GM10266 (cell line): ENCODE data around the gene PLXNA4.

ENCODE experiments used
- DNase-seq: peaks from one replicate; pipeline ENCODE4 v3.0.0; 2012; ENCODE audit errors: extremely low spot score
- TF ChIP-seq, protein P1 (sequence below): IDR thresholded peaks from 2 replicates; pipeline ENCODE4 v1.5.1; 2012; ENCODE audit warnings: mild to moderate bottlenecking, low read depth; ENCODE audit not compliant: control insufficient read depth, insufficient read depth; ENCODE audit errors: missing control alignments

The PLXNA4 gene

DNA sequence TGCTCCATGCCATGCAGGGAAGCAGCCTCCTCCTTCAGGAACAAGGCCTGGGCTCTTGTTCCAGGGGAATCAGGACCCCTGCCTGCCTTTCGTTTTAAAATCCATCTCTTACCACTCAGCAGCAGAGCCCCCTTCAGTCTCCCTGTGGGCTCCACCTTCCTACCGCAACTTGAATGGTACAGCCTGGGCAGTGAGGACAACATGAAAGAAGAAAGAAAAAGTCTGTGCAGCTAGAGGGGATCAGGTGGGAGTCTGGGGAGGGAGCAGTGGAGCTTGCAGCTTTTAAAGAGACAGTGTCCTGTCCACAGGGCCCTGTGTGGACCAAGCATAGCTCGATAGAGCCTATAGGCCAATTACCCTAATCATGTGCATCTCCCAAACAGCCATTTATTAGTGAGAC lies 3.7 kb downstream of the PLXNA4 start:
- TF ChIP-seq, protein P1, sequence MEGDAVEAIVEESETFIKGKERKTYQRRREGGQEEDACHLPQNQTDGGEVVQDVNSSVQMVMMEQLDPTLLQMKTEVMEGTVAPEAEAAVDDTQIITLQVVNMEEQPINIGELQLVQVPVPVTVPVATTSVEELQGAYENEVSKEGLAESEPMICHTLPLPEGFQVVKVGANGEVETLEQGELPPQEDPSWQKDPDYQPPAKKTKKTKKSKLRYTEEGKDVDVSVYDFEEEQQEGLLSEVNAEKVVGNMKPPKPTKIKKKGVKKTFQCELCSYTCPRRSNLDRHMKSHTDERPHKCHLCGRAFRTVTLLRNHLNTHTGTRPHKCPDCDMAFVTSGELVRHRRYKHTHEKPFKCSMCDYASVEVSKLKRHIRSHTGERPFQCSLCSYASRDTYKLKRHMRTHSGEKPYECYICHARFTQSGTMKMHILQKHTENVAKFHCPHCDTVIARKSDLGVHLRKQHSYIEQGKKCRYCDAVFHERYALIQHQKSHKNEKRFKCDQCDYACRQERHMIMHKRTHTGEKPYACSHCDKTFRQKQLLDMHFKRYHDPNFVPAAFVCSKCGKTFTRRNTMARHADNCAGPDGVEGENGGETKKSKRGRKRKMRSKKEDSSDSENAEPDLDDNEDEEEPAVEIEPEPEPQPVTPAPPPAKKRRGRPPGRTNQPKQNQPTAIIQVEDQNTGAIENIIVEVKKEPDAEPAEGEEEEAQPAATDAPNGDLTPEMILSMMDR: no peak
- no peak for DNase-seq

DNA sequence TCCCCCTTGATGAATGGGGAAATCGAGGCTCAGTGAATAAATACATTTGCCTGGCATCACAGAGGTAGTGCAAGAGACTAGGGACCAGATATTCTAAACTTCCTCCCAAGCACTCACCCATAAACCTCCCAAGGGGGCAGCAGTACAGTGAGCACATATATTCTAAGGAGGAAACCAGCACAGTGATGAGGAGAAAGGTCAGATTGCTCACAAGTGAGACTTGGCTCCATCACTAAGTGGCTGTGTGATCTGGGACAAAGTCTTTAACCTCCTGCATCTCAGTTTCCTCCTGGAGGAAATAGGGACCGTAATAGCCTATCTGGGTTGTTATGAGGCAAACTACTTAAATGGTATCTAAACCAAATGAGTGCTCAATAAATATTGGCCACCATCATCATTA lies 4.3 kb downstream of the PLXNA4 start:
- DNase-seq: no peak

DNA sequence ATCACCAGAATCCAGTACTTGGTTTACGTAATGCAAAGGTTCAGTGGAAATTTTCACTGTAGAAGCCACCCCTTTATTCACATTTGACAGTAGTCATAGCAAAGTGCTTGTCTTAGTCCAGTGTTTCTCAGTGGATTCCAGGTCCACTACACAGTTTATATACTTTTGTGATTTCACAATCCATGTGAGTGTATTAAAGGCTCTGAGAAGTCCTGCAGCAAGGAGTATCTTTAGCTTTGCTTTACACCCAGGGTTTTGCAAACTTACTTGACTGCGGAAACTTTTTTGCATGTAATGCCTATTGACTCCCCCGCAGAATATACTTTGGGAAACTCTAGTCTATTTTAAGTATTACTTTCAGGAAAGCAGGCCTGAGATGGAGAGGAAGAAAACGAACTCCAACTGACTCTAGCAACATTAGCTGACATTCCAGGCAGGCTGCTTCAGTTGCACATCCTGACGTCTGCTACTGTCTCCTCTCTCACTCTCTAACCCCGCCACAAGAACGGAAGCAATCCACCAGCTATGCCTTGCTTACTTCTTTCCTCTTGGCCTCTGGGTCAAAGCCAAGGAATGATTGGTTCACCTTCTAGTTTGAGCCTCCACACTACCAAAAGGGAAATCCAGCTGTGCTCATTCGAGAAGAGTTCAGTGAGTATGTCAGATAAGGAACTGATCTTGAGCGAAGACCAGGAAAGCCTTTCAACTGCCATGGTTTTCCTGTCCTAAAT lies 6.2 kb downstream of the PLXNA4 start:
- TF ChIP-seq, protein P1: no peak

More for the DNA sequence above, 4.3 kb downstream of the PLXNA4 start:
- TF ChIP-seq, protein P1: no peak

DNA sequence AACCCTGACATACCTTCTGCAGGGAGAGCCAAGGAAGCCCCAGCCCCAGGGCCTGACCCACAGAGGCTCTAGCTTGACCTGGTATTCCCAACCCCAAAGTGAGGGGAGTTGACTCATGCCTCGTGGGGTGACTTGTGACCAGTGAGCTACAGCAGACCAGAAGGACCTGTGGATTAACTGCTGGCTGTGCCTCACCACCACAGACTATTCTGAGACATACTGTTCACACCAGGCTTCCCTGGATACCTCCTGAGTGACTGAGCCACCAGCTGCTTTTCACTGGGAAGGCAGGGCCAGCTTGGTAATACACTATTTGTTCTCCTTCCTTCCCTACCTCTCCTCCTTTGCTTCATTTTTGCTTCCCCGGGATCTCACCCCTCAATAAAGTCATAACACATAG lies 7.3 kb downstream of the PLXNA4 start:
- no peak for DNase-seq
- TF ChIP-seq, protein P1: no peak

More for the DNA sequence above, 6.2 kb downstream of the PLXNA4 start:
- no peak for DNase-seq

DNA sequence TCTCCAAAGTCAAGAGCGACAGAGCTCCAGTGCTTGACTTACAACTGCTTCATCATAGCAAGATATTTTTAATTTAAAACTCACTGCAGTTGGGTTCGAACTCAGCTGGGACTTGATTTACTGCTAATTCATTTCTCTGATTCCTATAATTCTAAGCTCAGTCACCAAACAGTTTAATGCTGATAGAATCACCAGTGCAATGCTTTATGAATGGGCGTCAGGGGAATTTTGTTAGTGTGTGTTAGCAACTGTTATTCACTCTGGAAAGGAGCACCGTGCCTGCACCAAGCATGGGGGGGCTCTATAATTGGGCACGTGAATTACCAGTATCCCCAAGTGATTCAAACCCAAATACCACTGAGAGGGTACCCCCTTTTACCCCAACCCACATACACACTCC lies 10.4 kb downstream of the PLXNA4 start:
- no peak for DNase-seq
- TF ChIP-seq, protein P1: no peak

DNA sequence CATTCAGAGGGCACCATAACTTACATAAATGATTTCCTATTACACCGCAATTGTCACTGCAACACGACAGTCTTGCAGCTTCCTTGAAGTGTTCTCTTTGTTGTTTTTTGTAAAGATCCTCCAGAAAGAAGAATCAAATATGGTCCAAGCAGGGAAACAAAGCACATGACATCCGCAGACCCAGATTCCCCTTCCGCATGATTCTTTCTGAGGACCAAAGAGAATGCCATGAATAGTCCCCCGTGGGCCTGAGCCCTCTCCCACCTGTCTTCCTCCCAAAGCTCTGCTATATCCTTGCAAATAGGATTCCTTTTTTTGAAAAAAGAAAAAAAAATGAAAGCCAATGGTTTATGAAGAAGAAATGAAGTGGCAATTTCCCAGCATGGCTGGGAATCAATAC lies 10.8 kb downstream of the PLXNA4 start:
- TF ChIP-seq, protein P1: no peak
- DNase-seq: no peak

DNA sequence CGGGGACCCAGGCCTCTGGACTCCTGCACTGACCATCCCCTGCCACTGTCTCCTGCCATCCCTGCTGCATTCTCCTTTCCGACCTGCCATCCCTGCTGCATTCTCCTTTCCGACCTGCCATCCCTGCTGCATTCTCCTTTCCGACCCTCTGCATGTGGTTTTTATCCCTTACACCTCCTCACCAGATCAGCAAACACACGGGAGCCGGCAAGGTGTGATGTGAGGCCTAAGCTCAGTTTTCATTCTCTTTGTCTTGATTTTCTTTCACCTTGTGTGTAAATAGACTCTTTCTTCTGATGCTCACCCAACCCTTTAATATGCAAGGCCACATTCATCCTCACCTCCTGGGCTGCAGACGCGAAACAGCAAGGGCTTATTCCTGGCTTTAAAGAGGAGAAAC lies 11.4 kb downstream of the PLXNA4 start:
- DNase-seq: no peak

More for the DNA sequence above, 11.4 kb downstream of the PLXNA4 start:
- TF ChIP-seq, protein P1: no peak
